ENCODE results near the gene PCLO. TPM values are rescaled to one million over a fixed set of nuclear protein-coding genes. Genes with fewer than 3 reads are reported as not detected.
A peak's percentile ranks its signal among the peaks of the same experiment; 100 is the strongest.

Gene PCLO
- total RNA-seq, 1 donor: 0.36 TPM

GRCh38 chr7:82953324-82954027 is 209.2 kb downstream of the PCLO start:
- Histone ChIP-seq H4K20me1 (ENCODE audit: insufficient read depth, low read length) (no peaks in the 10 kb centered on the region), H2AFZ (ENCODE audit: low read length) (no peak overlapping the region), H3K4me1 (ENCODE audit: insufficient read depth, low read length) (no peaks in the 10 kb centered on the region), H3K27me3 (ENCODE audit: insufficient read depth, low read length) (no peaks in the 10 kb centered on the region), H3K4me3 (ENCODE audit: insufficient read depth, low read length) (no peak overlapping the region), H3K4me2 (ENCODE audit: insufficient read depth, low read length) (no peak overlapping the region), H3K36me3 (ENCODE audit: insufficient read depth, low read length) (no peaks in the 10 kb centered on the region), H3K27ac (ENCODE audit: low read depth, low read length) (no peak overlapping the region), H3K9me3 (ENCODE audit: low read depth, low read length) (no peaks in the 10 kb centered on the region), H3K79me2 (ENCODE audit: insufficient read depth, low read length) (no peaks in the 10 kb centered on the region)
- no peak for TF ChIP-seq CTCF (IDR thresholded peaks at IDR 0.05; ENCODE audit: extremely low read depth, low read depth, low read length)
- DNase-seq (ENCODE audit: insufficient read length, low spot score, missing footprints): peak; percentile 38

DNA sequence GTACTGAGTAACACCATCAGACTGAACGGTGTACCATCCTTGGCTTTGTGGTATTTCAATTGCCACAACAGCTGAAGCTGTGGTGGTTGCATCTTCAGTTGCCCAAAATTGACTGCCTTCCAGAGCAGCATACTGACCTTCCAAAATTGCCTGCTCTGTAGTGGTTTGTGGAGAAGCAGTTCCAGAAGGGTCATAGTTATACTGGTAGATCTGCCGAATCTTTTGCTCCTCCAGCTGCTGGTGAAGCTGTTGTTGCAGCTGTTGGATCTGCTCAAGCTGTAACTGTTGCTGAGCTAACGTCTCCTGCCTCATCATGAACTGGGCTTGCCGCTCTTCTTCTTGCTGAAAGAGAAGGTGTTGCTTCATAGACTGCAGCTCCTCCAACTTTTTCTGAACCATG is 212.2 kb downstream of the PCLO start:
- DNase-seq (ENCODE audit: insufficient read length, low spot score, missing footprints): no peak
- no peaks in the 10 kb centered on the region for H3K79me2 ChIP-seq (ENCODE audit: insufficient read depth, low read length)

GRCh38 chr7:82945480-82945879 is 217.2 kb downstream of the PCLO start:
- no peak overlapping the region for H2AFZ ChIP-seq (ENCODE audit: low read length)
- no peaks in the 10 kb centered on the region for H3K27me3 ChIP-seq (ENCODE audit: insufficient read depth, low read length)
- H3K27ac ChIP-seq (ENCODE audit: low read depth, low read length): no peak overlapping the region
- DNase-seq (ENCODE audit: insufficient read length, low spot score, missing footprints): no peak
- no peak for TF ChIP-seq CTCF (IDR thresholded peaks at IDR 0.05; ENCODE audit: extremely low read depth, low read depth, low read length)
- H3K4me2 ChIP-seq (ENCODE audit: insufficient read depth, low read length): no peak overlapping the region
- H3K9me3 ChIP-seq (ENCODE audit: low read depth, low read length): no peaks in the 10 kb centered on the region
- H3K36me3 ChIP-seq (ENCODE audit: insufficient read depth, low read length): no peaks in the 10 kb centered on the region
- no peak overlapping the region for H3K4me3 ChIP-seq (ENCODE audit: insufficient read depth, low read length)
- H3K4me1 ChIP-seq (ENCODE audit: insufficient read depth, low read length): no peaks in the 10 kb centered on the region
- no peaks in the 10 kb centered on the region for H3K79me2 ChIP-seq (ENCODE audit: insufficient read depth, low read length)
- H4K20me1 ChIP-seq (ENCODE audit: insufficient read depth, low read length): no peaks in the 10 kb centered on the region

More for the DNA sequence above, 212.2 kb downstream of the PCLO start:
- Histone ChIP-seq H3K27me3 (ENCODE audit: insufficient read depth, low read length) (no peaks in the 10 kb centered on the region), H3K4me3 (ENCODE audit: insufficient read depth, low read length) (no peak overlapping the region), H2AFZ (ENCODE audit: low read length) (no peak overlapping the region), H4K20me1 (ENCODE audit: insufficient read depth, low read length) (no peaks in the 10 kb centered on the region), H3K4me2 (ENCODE audit: insufficient read depth, low read length) (no peak overlapping the region), H3K4me1 (ENCODE audit: insufficient read depth, low read length) (no peaks in the 10 kb centered on the region), H3K9me3 (ENCODE audit: low read depth, low read length) (no peaks in the 10 kb centered on the region), H3K36me3 (ENCODE audit: insufficient read depth, low read length) (no peaks in the 10 kb centered on the region), H3K27ac (ENCODE audit: low read depth, low read length) (no peak overlapping the region)
- TF ChIP-seq CTCF (IDR thresholded peaks at IDR 0.05; ENCODE audit: extremely low read depth, low read depth, low read length): no peak

DNA sequence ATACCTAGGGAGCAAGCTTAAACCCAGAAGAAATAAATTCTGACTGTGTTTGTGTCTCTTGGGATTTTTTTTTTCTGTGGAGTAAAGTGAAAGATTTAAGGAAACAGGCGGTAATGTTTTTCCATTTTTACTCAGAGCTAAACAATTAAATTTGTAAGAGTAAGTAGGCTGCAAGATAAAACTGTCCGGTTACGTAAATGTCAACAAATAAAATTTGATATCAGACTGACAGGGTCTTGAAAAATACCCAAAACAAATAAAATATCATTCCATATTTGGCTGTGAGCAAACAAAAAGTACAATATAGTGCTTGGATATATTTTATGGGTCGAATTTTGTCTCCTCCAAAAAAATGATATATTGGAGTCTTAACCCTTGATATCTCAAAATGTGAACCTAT is 217.6 kb downstream of the PCLO start:
- H3K9me3 ChIP-seq (ENCODE audit: low read depth, low read length): no peaks in the 10 kb centered on the region
- no peak overlapping the region for H3K4me3 ChIP-seq (ENCODE audit: insufficient read depth, low read length)
- no peaks in the 10 kb centered on the region for H3K4me1 ChIP-seq (ENCODE audit: insufficient read depth, low read length)
- no peak overlapping the region for H3K4me2 ChIP-seq (ENCODE audit: insufficient read depth, low read length)
- TF ChIP-seq CTCF (IDR thresholded peaks at IDR 0.05; ENCODE audit: extremely low read depth, low read depth, low read length): no peak
- H3K27ac ChIP-seq (ENCODE audit: low read depth, low read length): no peak overlapping the region
- no peak overlapping the region for H2AFZ ChIP-seq (ENCODE audit: low read length)
- H3K79me2 ChIP-seq (ENCODE audit: insufficient read depth, low read length): no peaks in the 10 kb centered on the region
- H3K27me3 ChIP-seq (ENCODE audit: insufficient read depth, low read length): no peaks in the 10 kb centered on the region
- H3K36me3 ChIP-seq (ENCODE audit: insufficient read depth, low read length): no peaks in the 10 kb centered on the region
- no peaks in the 10 kb centered on the region for H4K20me1 ChIP-seq (ENCODE audit: insufficient read depth, low read length)
- DNase-seq (ENCODE audit: insufficient read length, low spot score, missing footprints): no peak

Data from osteoblast (primary cell).